PC-9 (cell line): ENCODE data around the gene KRTAP10-12. TPM values are rescaled to one million over a fixed set of nuclear protein-coding genes. Genes with fewer than 3 reads are reported as not detected.

ENCODE experiments used
- BruUV-seq: library from RNA; stranded (reverse); fragments of 400-500 nt; replicated peaks from 2 replicates; lab custom pipeline; 2021; lab: Mats Ljungman, UMichigan
- CTCF ChIA-PET: fragments of 300-600 bp; sonication (Branson Sonifier 250); formaldehyde crosslinking; loops from one replicate; lab custom pipeline; 2022; ENCODE audit warnings: antibody characterized with exemption; lab: Charles Lee
- POLR2A ChIA-PET: fragments of 300-600 bp; sonication (Branson Sonifier 250); formaldehyde crosslinking; loops from one replicate; lab custom pipeline; 2022; ENCODE audit warnings: antibody characterized with exemption; ENCODE audit not compliant: unreplicated experiment; lab: Charles Lee
- DNase-seq, 2 experiments: peaks; one replicate each; pipeline versions ENCODE4 v3.0.0 to v3.0.0-alpha.2; 2015 to 2022; ENCODE audit warnings: mixed read lengths in 1 of 2
- H2AFZ ChIP-seq: fragments of 200-600 bp; sonication (generic); 2 replicates; pipeline ENCODE4 v1.8.1; 2017; ENCODE audit warnings: antibody characterized with exemption
- H3F3A ChIP-seq: fragments of 200-600 bp; sonication (generic); 2 replicates; pipeline ENCODE4 v1.8.1; 2017; ENCODE audit warnings: antibody characterized with exemption, mild to moderate bottlenecking, low read depth; ENCODE audit not compliant: insufficient read depth
- H3K27ac ChIP-seq: fragments of 200-600 bp; sonication (generic); 2 replicates; pipeline ENCODE4 v1.6.1; 2016; ENCODE audit warnings: mixed run types
- H3K27me3 ChIP-seq: fragments of 200-600 bp; sonication (generic); 2 replicates; pipeline ENCODE4 v1.6.1; 2016; ENCODE audit warnings: low read depth, mixed run types; ENCODE audit not compliant: insufficient read depth
- H3K36me3 ChIP-seq: fragments of 200-600 bp; sonication (generic); 2 replicates; pipeline ENCODE4 v1.6.1; 2016; ENCODE audit warnings: low read depth, mixed run types
- H3K4me1 ChIP-seq: fragments of 200-600 bp; sonication (generic); replicated peaks from 2 replicates; pipeline ENCODE4 v1.6.1; 2016; ENCODE audit warnings: mixed run types; ENCODE audit not compliant: insufficient read depth
- H3K4me2 ChIP-seq: fragments of 200-600 bp; sonication (generic); 2 replicates; pipeline ENCODE4 v1.6.1; 2017; ENCODE audit warnings: mixed run types
- H3K4me3 ChIP-seq: fragments of 200-600 bp; sonication (generic); 2 replicates; pipeline ENCODE4 v1.6.1; 2016; ENCODE audit warnings: mixed run types
- H3K79me2 ChIP-seq: fragments of 200-600 bp; sonication (generic); 2 replicates; pipeline ENCODE4 v1.6.1; 2017; ENCODE audit warnings: low read depth, mixed run types
- H3K9me2 ChIP-seq: fragments of 200-600 bp; sonication (generic); 2 replicates; pipeline ENCODE4 v1.8.1; 2017; ENCODE audit warnings: mild to moderate bottlenecking; ENCODE audit not compliant: insufficient read depth
- H3K9me3 ChIP-seq: fragments of 200-600 bp; sonication (generic); 2 replicates; pipeline ENCODE4 v1.8.1; 2016; ENCODE audit warnings: low read depth; ENCODE audit not compliant: insufficient read depth
- H4K20me1 ChIP-seq: fragments of 200-600 bp; sonication (generic); 2 replicates; pipeline ENCODE4 v1.8.1; 2017; ENCODE audit not compliant: insufficient read depth
- CTCF ChIP-seq: fragments of 200-600 bp; sonication (generic); conservative IDR thresholded peaks from 2 replicates; pipeline ENCODE4 v1.6.1; 2017; ENCODE audit warnings: mixed run types, antibody characterized with exemption, mild to moderate bottlenecking, moderate library complexity
- EZH2 ChIP-seq: fragments of 200-600 bp; sonication (generic); IDR thresholded peaks from 2 replicates; pipeline ENCODE4 v1.8.0; 2017; ENCODE audit warnings: antibody characterized with exemption, low read depth
- intact Hi-C: fragments of 100-400 bp; cut with micrococcal nuclease; formaldehyde crosslinking; loops from one replicate; pipeline ENCODE4 v1.10.0; 2022; ENCODE audit not compliant: unreplicated experiment
- total RNA-seq: library from RNA; stranded (reverse); gene quantifications from 2 replicates; pipeline ENCODE4 v1.2.3, GENCODE V29; 2021

KRTAP10-12 gene
- total RNA-seq, 1 experiment from 2014 or later = not detected

GRCh38 chr21:44649521-44650100 is 47.4 kb upstream of the KRTAP10-12 start:
- Histone ChIP-seq H3F3A (no peaks in the 10 kb centered on the region), H4K20me1 (no peaks in the 10 kb centered on the region), H3K27ac (no peak overlapping the region), H3K9me2 (no peaks in the 10 kb centered on the region), H3K4me2 (no peak overlapping the region), H3K27me3 (peaks cover 74% of the 10 kb centered on the region), H3K4me1 (no peaks in the 10 kb centered on the region), H3K4me3 (no peak overlapping the region), H2AFZ (no peak overlapping the region), H3K79me2 (no peaks in the 10 kb centered on the region), H3K36me3 (no peaks in the 10 kb centered on the region), H3K9me3 (no peaks in the 10 kb centered on the region)
- CTCF ChIA-PET = no interaction called here
- no peak for DNase-seq
- TF ChIP-seq EZH2 (no peak), CTCF (no peak)
- BruUV-seq = no TSS peak
- intact Hi-C loops = no loop called here
- POLR2A ChIA-PET = no interaction called here

GRCh38 chr21:44650265-44650972 is 46.6 kb upstream of the KRTAP10-12 start:
- no peak for DNase-seq
- no peaks in the 10 kb centered on the region for H3F3A ChIP-seq
- H3K4me3 ChIP-seq = no peak overlapping the region
- H3K9me3 ChIP-seq = no peaks in the 10 kb centered on the region
- H2AFZ ChIP-seq = no peak overlapping the region
- H3K4me1 ChIP-seq = no peaks in the 10 kb centered on the region
- H3K79me2 ChIP-seq = no peaks in the 10 kb centered on the region
- no peak overlapping the region for H3K4me2 ChIP-seq
- no peaks in the 10 kb centered on the region for H3K9me2 ChIP-seq
- no peaks in the 10 kb centered on the region for H4K20me1 ChIP-seq
- TF ChIP-seq EZH2 (no peak), CTCF (no peak)
- ChIA-PET POLR2A (interaction anchor here (0.7 kb wide), 1 partner anchor 508 kb away, joined by 5 read pairs; no protein-coding TSS in a partner anchor), CTCF (no interaction called here)
- peaks cover 77% of the 10 kb centered on the region for H3K27me3 ChIP-seq
- H3K36me3 ChIP-seq = no peaks in the 10 kb centered on the region
- H3K27ac ChIP-seq = no peak overlapping the region
- intact Hi-C loops = no loop called here
- no TSS peak for BruUV-seq

GRCh38 chr21:44650973-44651675 is 45.8 kb upstream of the KRTAP10-12 start:
- Histone ChIP-seq H3K36me3 (no peaks in the 10 kb centered on the region), H4K20me1 (no peaks in the 10 kb centered on the region), H3K9me3 (no peaks in the 10 kb centered on the region), H3K27ac (no peak overlapping the region), H3K4me3 (no peak overlapping the region), H3K4me2 (no peak overlapping the region), H3K9me2 (no peaks in the 10 kb centered on the region), H3K27me3 (peaks cover 80% of the 10 kb centered on the region), H3K4me1 (no peaks in the 10 kb centered on the region), H2AFZ (no peak overlapping the region), H3F3A (no peaks in the 10 kb centered on the region), H3K79me2 (no peaks in the 10 kb centered on the region)
- BruUV-seq = no TSS peak
- CTCF ChIA-PET = no interaction called here
- no peak for DNase-seq
- intact Hi-C loops = no loop called here
- POLR2A ChIA-PET = interaction anchor here (0.7 kb wide), 1 partner anchor 507 kb away, joined by 5 read pairs; no protein-coding TSS in a partner anchor
- no peak for TF ChIP-seq CTCF
